Heart right ventricle (tissue), 16 donors: Measurements from ENCODE around the gene PRR16. TPM values are rescaled to one million over a fixed set of nuclear protein-coding genes. Genes with fewer than 3 reads are reported as not detected.

Experiments
- ATAC-seq, 8 donors: fragments of 200-7000 bp; cut with Tn5 transposase; one replicate each; pipeline ENCODE4 v1.9.1; 2020; ENCODE audit warnings: mild to moderate bottlenecking in 8 of 8, moderate library complexity in 8 of 8, moderate number of reproducible peaks in 1 of 8
- DNase-seq, 2 donors: peaks; one replicate each; pipeline ENCODE4 v3.0.0-alpha.2; 2020
- H3K27ac ChIP-seq, 10 donors: fragments of 200-600 bp; sonication (generic) in 2 of 10; one replicate each; pipeline versions ENCODE4 v1.5.0 to v1.8.0; 2020 to 2022; ENCODE audit warnings: mild to moderate bottlenecking in 3 of 10
- H3K27me3 ChIP-seq, 7 donors: fragments of 200-600 bp; one replicate each; pipeline ENCODE4 v1.8.0; 2021 to 2022; ENCODE audit warnings: mild to moderate bottlenecking in 2 of 7
- H3K36me3 ChIP-seq, 9 donors: fragments of 200-600 bp; sonication (generic) in 1 of 9; one replicate each; pipeline versions ENCODE4 v1.5.0 to v1.8.0; 2020 to 2022; ENCODE audit warnings: mild to moderate bottlenecking in 2 of 9
- H3K4me1 ChIP-seq, 9 donors: fragments of 200-600 bp; sonication (generic) in 1 of 9; one replicate each; pipeline versions ENCODE4 v1.5.0 to v1.8.0; 2020 to 2022; ENCODE audit warnings: mild to moderate bottlenecking in 4 of 9
- H3K4me3 ChIP-seq, 10 donors: fragments of 200-600 bp; sonication (generic) in 2 of 10; one replicate each; pipeline versions ENCODE4 v1.5.0 to v1.8.0; 2020 to 2022; ENCODE audit warnings: mild to moderate bottlenecking in 7 of 10, moderate library complexity in 2 of 10
- H3K9me3 ChIP-seq, 11 donors: fragments of 200-600 bp in 10 of 11; sonication (generic) in 2 of 11; one replicate each; pipeline versions ENCODE4 v1.5.0 to v1.8.0; 2013 to 2022; ENCODE audit warnings: mild to moderate bottlenecking in 2 of 11, control low read depth in 1 of 11, moderate library complexity in 1 of 11
- WGBS, 2 donors: extraction: QIAGEN DNeasy Blood & Tissue Kit; methylation state at CpG; one replicate each; pipeline ENCODE4 v1.1.7; 2013; ENCODE audit warnings: inconsistent platforms in 1 of 2; 5-methylcytosine and 5-hydroxymethylcytosine counted together
- intact Hi-C, 10 donors: fragments of 100-400 bp; cut with DNase I; formaldehyde crosslinking; loops; one replicate each; pipeline versions ENCODE4 v1.11.1 to v1.14.2; 2022
- polyA plus RNA-seq, 2 donors: library from polyadenylated mRNA; stranded (reverse); fragments of 200-250 nt; gene quantifications; one replicate each; pipeline ENCODE4 v1.2.3, GENCODE V29; 2013
- total RNA-seq, 10 donors: library from RNA; stranded (reverse); fragmentation: NEBNext Ultra II Directional in 3 of 10; extraction: Animal tissue kit (Norgen Biotek cat#: 25700) in 3 of 10; gene quantifications; one replicate each; pipeline versions ENCODE4 v1.2.1 to v1.2.4, GENCODE V29; 2021 to 2023
- TF ChIP-seq, protein P1 (sequence below), 9 donors: fragments of 200-600 bp; sonication (generic) in 2 of 9; IDR thresholded peaks; one replicate each; pipeline versions ENCODE4 v1.5.0 to v1.8.0; 2021 to 2022; ENCODE audit warnings: antibody characterized with exemption in 9 of 9, mild to moderate bottlenecking in 5 of 9, moderate library complexity in 1 of 9
- donor health status: Arrhythmogenic right ventricular cardiomyopathy.
- donor health status: ischemic (EF 13 %, LVEDD 7.1; RV severe dilation, severe dysfunction).
- donor health status: healthy with polysubstance abuse.
- donor health status: DM: no; HTN: yes; CAD: no.
- donor health status: DM: no; HTN: no; CAD: no.
- donor health status: ischemic (EF 25% LVEDD 6.9; RV normal size, moderate dysfunction).
- donor health status: ischemic (EF 25% LVEDD 5.7; RV mildly dilated, moderate dysfunction).
- donor health status: healthy.
- donor health status: DM: yes; HTN: yes; CAD: no.
- donor health status: Ischemic cardiomyopathy.
- donor health status: ischemic (EF 35%, LVEDD 5.7; RV mildly dilated, moderate dysfunction).
- donor health status: nonischemic (EF 11% LVEDD 7.7; RV severe dilation, severe dysfunction).
- donor health status: DM: yes; HTN: yes; CAD: no.
- donor health status: PGD.
- donor health status: ischemic (EF 29% LVEDD 5.4; RV normal size, mild dysfunction).
- donor health status: nonischemic (EF 23%, LVEDD 6.1; RV moderate dilation, normal function).

PRR16 gene
- total and polyA plus RNA-seq, 12 donors, result 5.3 to 22.9 (median 10.4) TPM

DNA sequence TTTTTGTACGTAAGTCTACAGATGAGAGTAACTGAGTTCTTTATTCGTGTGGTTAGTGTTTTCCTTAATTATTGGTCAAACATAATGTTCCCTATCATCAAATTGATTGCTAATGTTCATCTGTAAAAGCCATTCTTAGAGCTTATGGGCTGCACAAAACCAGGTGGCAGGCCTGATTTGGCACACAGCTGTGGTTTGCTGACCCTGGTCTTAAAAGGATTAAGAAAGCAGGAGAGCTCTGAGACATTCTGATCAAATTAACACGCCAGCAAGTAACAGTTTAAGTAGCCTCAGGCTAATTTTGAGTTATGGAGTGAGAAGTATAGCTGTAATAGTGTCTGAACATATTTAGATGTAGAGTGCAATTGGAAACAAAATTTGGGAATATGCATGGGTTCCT, 63.2 kb downstream of the PRR16 start:
- H3K9me3 ChIP-seq, result no peaks in the 10 kb centered on the region
- no peak for ATAC-seq
- intact Hi-C loops, result no loop called here
- no peak overlapping the region for H3K4me3 ChIP-seq
- H3K4me1 ChIP-seq, result peaks cover 0 to 20% (median 0%) of the 10 kb centered on the region in 9 donors
- H3K27ac ChIP-seq, result no peak overlapping the region
- 74% methylated on average over 3 of the region's 3 CpGs for WGBS, 2 donors
- H3K27me3 ChIP-seq, result no peaks in the 10 kb centered on the region
- no peaks in the 10 kb centered on the region for H3K36me3 ChIP-seq
- TF ChIP-seq, protein P1, sequence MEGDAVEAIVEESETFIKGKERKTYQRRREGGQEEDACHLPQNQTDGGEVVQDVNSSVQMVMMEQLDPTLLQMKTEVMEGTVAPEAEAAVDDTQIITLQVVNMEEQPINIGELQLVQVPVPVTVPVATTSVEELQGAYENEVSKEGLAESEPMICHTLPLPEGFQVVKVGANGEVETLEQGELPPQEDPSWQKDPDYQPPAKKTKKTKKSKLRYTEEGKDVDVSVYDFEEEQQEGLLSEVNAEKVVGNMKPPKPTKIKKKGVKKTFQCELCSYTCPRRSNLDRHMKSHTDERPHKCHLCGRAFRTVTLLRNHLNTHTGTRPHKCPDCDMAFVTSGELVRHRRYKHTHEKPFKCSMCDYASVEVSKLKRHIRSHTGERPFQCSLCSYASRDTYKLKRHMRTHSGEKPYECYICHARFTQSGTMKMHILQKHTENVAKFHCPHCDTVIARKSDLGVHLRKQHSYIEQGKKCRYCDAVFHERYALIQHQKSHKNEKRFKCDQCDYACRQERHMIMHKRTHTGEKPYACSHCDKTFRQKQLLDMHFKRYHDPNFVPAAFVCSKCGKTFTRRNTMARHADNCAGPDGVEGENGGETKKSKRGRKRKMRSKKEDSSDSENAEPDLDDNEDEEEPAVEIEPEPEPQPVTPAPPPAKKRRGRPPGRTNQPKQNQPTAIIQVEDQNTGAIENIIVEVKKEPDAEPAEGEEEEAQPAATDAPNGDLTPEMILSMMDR (IDR thresholded peaks at IDR 0.05), result no peak
- no peak for DNase-seq

DNA sequence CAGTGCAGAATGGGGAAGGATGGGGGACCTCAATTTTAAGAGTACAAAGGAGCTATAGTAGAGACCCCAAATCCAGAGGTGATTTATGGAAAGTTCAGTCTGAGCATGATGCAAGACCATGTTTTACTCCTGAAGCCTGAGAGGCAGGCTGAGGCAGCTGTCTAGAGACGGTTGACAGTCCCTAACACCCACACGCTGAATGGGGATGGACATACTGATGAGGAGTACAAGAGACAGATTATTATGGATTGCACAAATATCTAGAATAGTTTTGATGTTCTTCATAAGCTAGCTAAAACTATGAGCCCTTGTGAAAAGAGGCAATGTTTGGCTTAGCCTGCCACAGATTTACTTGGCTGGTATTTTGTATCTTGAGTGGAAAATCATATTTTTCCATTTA, 64.5 kb downstream of the PRR16 start:
- no peak overlapping the region for H3K27ac ChIP-seq
- no peaks in the 10 kb centered on the region for H3K36me3 ChIP-seq
- H3K4me1 ChIP-seq, result peaks cover 0 to 23% (median 0%) of the 10 kb centered on the region in 9 donors
- no peaks in the 10 kb centered on the region for H3K9me3 ChIP-seq
- no peaks in the 10 kb centered on the region for H3K27me3 ChIP-seq
- intact Hi-C loops, result no loop called here
- TF ChIP-seq, protein P1 (IDR thresholded peaks at IDR 0.05), result no peak
- 73 to 74% methylated on average over 2 of the region's 2 CpGs for WGBS, 2 donors
- ATAC-seq (no peak), DNase-seq (no peak)
- no peak overlapping the region for H3K4me3 ChIP-seq

DNA sequence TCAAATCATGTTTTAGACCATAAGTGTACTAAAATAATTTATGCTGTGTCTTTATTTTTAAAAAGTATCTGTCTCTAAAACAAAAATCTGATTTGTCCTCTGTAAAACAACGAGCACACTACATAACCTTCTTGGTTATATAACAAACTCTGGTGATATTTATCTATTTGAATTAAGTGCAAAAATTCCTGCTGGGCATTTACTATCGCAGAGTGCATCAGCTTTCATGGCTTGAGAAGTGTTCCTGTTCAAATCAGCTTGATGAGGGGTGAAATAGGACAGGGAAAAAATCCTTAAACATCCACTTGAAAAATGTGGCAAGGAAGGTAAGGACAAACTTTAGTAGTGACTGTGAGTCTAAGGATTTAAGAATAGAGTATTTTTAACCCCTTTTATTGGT, 65.3 kb downstream of the PRR16 start:
- Histone ChIP-seq H3K27me3 (no peaks in the 10 kb centered on the region), H3K27ac (no peak overlapping the region), H3K4me1 (peaks cover 0 to 27% (median 0%) of the 10 kb centered on the region in 9 donors), H3K36me3 (no peaks in the 10 kb centered on the region), H3K9me3 (no peaks in the 10 kb centered on the region), H3K4me3 (no peak overlapping the region)
- intact Hi-C loops, result no loop called here
- TF ChIP-seq, protein P1 (IDR thresholded peaks at IDR 0.05), result no peak
- ATAC-seq (no peak), DNase-seq (no peak)
- 76 to 81% methylated on average over 2 of the region's 2 CpGs for WGBS, 2 donors

DNA sequence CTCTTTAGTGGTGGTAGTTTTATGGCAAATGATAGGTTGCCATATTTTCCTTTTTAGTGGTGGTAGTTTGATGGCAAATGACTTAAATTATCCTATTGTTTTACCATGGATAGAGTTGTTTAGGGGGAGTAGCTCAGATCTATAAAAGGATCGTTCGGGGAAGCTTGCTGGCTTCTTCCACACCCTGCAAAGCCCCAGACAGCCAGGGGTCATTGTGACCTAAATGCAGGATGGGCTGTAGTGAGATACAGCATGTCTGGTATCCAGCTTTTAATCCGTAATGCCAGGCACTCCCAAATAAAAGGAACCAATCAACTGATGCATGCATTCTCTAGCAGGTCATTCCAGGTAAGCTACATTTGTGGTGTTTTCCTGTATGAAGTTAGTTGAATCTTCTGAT, 67.1 kb downstream of the PRR16 start:
- no peak overlapping the region for H3K4me3 ChIP-seq
- TF ChIP-seq, protein P1 (IDR thresholded peaks at IDR 0.05), result no peak
- no peaks in the 10 kb centered on the region for H3K27me3 ChIP-seq
- ATAC-seq, result peak in 2 of 8 donors; percentile 49 to 64
- no peaks in the 10 kb centered on the region for H3K36me3 ChIP-seq
- intact Hi-C loops, result no loop called here
- no peak for DNase-seq
- WGBS, 2 donors, result 24 to 36% methylated on average over 3 of the region's 3 CpGs
- no peak overlapping the region for H3K27ac ChIP-seq
- no peaks in the 10 kb centered on the region for H3K9me3 ChIP-seq
- peaks cover 0 to 20% (median 0%) of the 10 kb centered on the region in 9 donors for H3K4me1 ChIP-seq
